Adrenal gland (tissue), 5 donors: ENCODE data around the gene ZNF592.

Experiments used
- POLR2A ChIP-seq, 2 donors: fragments of 450-650 bp; IDR thresholded peaks; one replicate each; pipeline ENCODE4 v1.6.1; 2017; ENCODE audit warnings: antibody characterized with exemption in 2 of 2, mild to moderate bottlenecking in 2 of 2, moderate library complexity in 1 of 2
- TF ChIP-seq, protein P1 (sequence below), 6 experiments: fragments of 450-650 bp in 4 of 6; fragments of 200-600 bp in 2 of 6; sonication (generic) in 1 of 6; IDR thresholded peaks; 1 replicate in 5 of 6; 2 replicates in 1 of 6; pipeline versions ENCODE4 v1.5.1 to v1.8.0; 2016 to 2021; ENCODE audit warnings: antibody characterized with exemption in 6 of 6, mild to moderate bottlenecking in 2 of 6, moderate library complexity in 1 of 6
- donor health status: DM: no; HTN: no; CAD: no.

DNA sequence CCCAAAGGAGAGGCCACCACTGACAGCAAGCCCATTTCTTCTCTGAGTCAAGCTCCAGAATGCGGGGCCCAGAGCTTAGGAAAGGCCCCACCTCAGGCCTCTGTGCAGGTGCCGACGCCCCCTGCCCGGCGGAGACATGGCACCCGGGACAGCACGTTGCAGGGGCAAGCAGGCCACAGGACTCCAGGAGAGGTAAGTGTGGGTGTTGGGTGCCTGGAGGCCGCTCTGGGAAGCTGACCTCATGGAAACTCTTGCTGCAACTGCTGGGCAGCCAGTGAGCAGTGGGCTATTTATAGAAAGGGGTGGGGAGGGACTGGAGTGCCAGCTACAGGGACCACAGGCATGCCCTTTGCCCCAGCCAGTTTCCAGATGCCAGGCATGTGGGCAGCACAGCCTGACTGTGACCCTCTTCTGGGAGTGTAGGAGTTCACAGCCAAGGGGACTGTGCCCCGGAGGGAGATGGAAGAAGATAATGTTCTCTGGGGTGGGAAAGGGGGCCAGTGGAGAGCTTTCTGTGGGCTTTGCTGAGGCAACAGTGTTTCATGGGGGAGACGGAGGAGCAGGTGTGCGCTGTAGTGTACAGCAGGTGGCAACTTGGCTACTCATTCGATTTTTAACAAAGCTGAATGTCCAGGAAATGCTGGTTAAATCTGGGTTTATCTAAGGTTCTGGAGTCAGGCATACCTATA is 92.5 kb downstream of the ZNF592 start:
- TF ChIP-seq, protein P1, sequence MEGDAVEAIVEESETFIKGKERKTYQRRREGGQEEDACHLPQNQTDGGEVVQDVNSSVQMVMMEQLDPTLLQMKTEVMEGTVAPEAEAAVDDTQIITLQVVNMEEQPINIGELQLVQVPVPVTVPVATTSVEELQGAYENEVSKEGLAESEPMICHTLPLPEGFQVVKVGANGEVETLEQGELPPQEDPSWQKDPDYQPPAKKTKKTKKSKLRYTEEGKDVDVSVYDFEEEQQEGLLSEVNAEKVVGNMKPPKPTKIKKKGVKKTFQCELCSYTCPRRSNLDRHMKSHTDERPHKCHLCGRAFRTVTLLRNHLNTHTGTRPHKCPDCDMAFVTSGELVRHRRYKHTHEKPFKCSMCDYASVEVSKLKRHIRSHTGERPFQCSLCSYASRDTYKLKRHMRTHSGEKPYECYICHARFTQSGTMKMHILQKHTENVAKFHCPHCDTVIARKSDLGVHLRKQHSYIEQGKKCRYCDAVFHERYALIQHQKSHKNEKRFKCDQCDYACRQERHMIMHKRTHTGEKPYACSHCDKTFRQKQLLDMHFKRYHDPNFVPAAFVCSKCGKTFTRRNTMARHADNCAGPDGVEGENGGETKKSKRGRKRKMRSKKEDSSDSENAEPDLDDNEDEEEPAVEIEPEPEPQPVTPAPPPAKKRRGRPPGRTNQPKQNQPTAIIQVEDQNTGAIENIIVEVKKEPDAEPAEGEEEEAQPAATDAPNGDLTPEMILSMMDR (IDR thresholded peaks at IDR 0.05) = peak in 1 of 6 experiments; percentile 4
- TF ChIP-seq POLR2A (IDR thresholded peaks at IDR 0.05) = peak in 1 of 2 donors; percentile 36
